Heart right ventricle (tissue), 16 donors: Measurements from ENCODE around the gene WFIKKN2. TPM values are rescaled to one million over a fixed set of nuclear protein-coding genes. Genes with fewer than 3 reads are reported as not detected.
"Not testable (repeated sequence)": the region's sequence is repeated elsewhere in the genome, so short reads cannot be mapped to it uniquely, and the experiment has no call there.

Experiments
- ATAC-seq, 8 donors: fragments of 200-7000 bp; cut with Tn5 transposase; one replicate each; pipeline ENCODE4 v1.9.1; 2020; ENCODE audit warnings: mild to moderate bottlenecking in 8 of 8, moderate library complexity in 8 of 8, moderate number of reproducible peaks in 1 of 8
- DNase-seq, 2 donors: peaks; one replicate each; pipeline ENCODE4 v3.0.0-alpha.2; 2020
- H3K27ac ChIP-seq, 10 donors: fragments of 200-600 bp; sonication (generic) in 2 of 10; one replicate each; pipeline versions ENCODE4 v1.5.0 to v1.8.0; 2020 to 2022; ENCODE audit warnings: mild to moderate bottlenecking in 3 of 10
- H3K27me3 ChIP-seq, 7 donors: fragments of 200-600 bp; one replicate each; pipeline ENCODE4 v1.8.0; 2021 to 2022; ENCODE audit warnings: mild to moderate bottlenecking in 2 of 7
- H3K36me3 ChIP-seq, 9 donors: fragments of 200-600 bp; sonication (generic) in 1 of 9; one replicate each; pipeline versions ENCODE4 v1.5.0 to v1.8.0; 2020 to 2022; ENCODE audit warnings: mild to moderate bottlenecking in 2 of 9
- H3K4me1 ChIP-seq, 9 donors: fragments of 200-600 bp; sonication (generic) in 1 of 9; one replicate each; pipeline versions ENCODE4 v1.5.0 to v1.8.0; 2020 to 2022; ENCODE audit warnings: mild to moderate bottlenecking in 4 of 9
- H3K4me3 ChIP-seq, 10 donors: fragments of 200-600 bp; sonication (generic) in 2 of 10; one replicate each; pipeline versions ENCODE4 v1.5.0 to v1.8.0; 2020 to 2022; ENCODE audit warnings: mild to moderate bottlenecking in 7 of 10, moderate library complexity in 2 of 10
- H3K9me3 ChIP-seq, 11 donors: fragments of 200-600 bp in 10 of 11; sonication (generic) in 2 of 11; one replicate each; pipeline versions ENCODE4 v1.5.0 to v1.8.0; 2013 to 2022; ENCODE audit warnings: mild to moderate bottlenecking in 2 of 11, control low read depth in 1 of 11, moderate library complexity in 1 of 11
- WGBS, 2 donors: extraction: QIAGEN DNeasy Blood & Tissue Kit; methylation state at CpG; one replicate each; pipeline ENCODE4 v1.1.7; 2013; ENCODE audit warnings: inconsistent platforms in 1 of 2; 5-methylcytosine and 5-hydroxymethylcytosine counted together
- intact Hi-C, 10 donors: fragments of 100-400 bp; cut with DNase I; formaldehyde crosslinking; loops; one replicate each; pipeline versions ENCODE4 v1.11.1 to v1.14.2; 2022
- polyA plus RNA-seq, 2 donors: library from polyadenylated mRNA; stranded (reverse); fragments of 200-250 nt; gene quantifications; one replicate each; pipeline ENCODE4 v1.2.3, GENCODE V29; 2013
- total RNA-seq, 10 donors: library from RNA; stranded (reverse); fragmentation: NEBNext Ultra II Directional in 3 of 10; extraction: Animal tissue kit (Norgen Biotek cat#: 25700) in 3 of 10; gene quantifications; one replicate each; pipeline versions ENCODE4 v1.2.1 to v1.2.4, GENCODE V29; 2021 to 2023
- TF ChIP-seq, protein P1 (sequence below), 9 donors: fragments of 200-600 bp; sonication (generic) in 2 of 9; IDR thresholded peaks; one replicate each; pipeline versions ENCODE4 v1.5.0 to v1.8.0; 2021 to 2022; ENCODE audit warnings: antibody characterized with exemption in 9 of 9, mild to moderate bottlenecking in 5 of 9, moderate library complexity in 1 of 9
- donor health status: Arrhythmogenic right ventricular cardiomyopathy.
- donor health status: ischemic (EF 13 %, LVEDD 7.1; RV severe dilation, severe dysfunction).
- donor health status: healthy with polysubstance abuse.
- donor health status: DM: no; HTN: yes; CAD: no.
- donor health status: DM: no; HTN: no; CAD: no.
- donor health status: ischemic (EF 25% LVEDD 6.9; RV normal size, moderate dysfunction).
- donor health status: ischemic (EF 25% LVEDD 5.7; RV mildly dilated, moderate dysfunction).
- donor health status: healthy.
- donor health status: DM: yes; HTN: yes; CAD: no.
- donor health status: Ischemic cardiomyopathy.
- donor health status: ischemic (EF 35%, LVEDD 5.7; RV mildly dilated, moderate dysfunction).
- donor health status: nonischemic (EF 11% LVEDD 7.7; RV severe dilation, severe dysfunction).
- donor health status: DM: yes; HTN: yes; CAD: no.
- donor health status: PGD.
- donor health status: ischemic (EF 29% LVEDD 5.4; RV normal size, mild dysfunction).
- donor health status: nonischemic (EF 23%, LVEDD 6.1; RV moderate dilation, normal function).

The WFIKKN2 gene
- total and polyA plus RNA-seq, 12 donors = 0.10 to 1.7 (median 0.49) TPM

DNA sequence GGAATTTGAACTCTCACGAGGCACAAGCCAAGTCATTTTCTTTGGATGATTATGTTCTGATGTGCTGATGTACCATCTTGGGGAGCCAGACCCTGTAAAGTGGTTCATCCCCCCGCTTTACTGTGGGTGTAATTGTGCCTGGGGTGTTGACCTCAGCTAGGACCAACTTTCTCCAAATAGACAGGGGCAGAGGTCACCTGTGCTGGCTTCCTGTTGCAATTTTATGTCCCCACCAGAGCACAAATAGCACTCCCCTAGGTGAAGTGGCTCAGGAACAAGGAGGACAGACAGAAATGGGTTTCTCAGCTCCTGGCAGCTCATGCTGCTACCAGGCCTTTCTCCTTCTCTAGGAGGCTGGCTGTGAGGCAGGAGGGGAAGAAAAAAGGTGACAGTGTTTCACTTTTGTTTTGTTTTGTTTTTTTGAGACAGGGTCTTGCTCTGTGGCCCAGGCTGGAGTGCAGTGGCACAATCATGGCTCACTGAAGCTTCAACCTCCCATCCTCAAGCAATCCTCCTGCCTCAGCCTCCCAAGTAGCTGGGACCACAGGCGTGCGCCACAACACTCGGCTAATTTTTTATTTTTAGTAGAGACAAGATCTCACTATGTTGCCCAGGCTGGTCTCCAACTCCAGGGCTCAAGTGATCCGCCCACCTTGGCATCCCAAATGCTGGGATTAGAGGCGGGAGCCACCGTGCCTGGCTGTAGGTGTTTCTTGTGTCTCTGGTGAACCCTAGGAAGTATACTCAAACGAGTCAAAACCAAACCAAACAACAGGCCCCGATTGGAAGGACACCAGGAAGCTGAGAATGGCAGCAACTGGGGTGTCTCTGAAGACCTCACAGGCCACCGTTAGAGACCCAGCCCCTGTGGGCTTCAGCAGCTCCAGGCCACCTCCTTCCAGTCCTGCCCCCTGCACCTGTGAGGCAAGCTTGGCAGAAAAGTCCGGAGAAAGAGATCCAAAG is 32.5 kb upstream of the WFIKKN2 start:
- H3K9me3 ChIP-seq = no peaks in the 10 kb centered on the region
- H3K4me1 ChIP-seq = peaks cover 0 to 3% (median 0%) of the 10 kb centered on the region in 9 donors
- no peaks in the 10 kb centered on the region for H3K36me3 ChIP-seq
- ATAC-seq (no peak), DNase-seq (no peak)
- H3K4me3 ChIP-seq = no peak overlapping the region
- no peak overlapping the region for H3K27ac ChIP-seq
- intact Hi-C loops = no loop called here
- TF ChIP-seq, protein P1, sequence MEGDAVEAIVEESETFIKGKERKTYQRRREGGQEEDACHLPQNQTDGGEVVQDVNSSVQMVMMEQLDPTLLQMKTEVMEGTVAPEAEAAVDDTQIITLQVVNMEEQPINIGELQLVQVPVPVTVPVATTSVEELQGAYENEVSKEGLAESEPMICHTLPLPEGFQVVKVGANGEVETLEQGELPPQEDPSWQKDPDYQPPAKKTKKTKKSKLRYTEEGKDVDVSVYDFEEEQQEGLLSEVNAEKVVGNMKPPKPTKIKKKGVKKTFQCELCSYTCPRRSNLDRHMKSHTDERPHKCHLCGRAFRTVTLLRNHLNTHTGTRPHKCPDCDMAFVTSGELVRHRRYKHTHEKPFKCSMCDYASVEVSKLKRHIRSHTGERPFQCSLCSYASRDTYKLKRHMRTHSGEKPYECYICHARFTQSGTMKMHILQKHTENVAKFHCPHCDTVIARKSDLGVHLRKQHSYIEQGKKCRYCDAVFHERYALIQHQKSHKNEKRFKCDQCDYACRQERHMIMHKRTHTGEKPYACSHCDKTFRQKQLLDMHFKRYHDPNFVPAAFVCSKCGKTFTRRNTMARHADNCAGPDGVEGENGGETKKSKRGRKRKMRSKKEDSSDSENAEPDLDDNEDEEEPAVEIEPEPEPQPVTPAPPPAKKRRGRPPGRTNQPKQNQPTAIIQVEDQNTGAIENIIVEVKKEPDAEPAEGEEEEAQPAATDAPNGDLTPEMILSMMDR (IDR thresholded peaks at IDR 0.05) = no peak
- no peaks in the 10 kb centered on the region for H3K27me3 ChIP-seq
- 86 to 90% methylated on average over 12 of the region's 12 CpGs for WGBS, 2 donors

GRCh38 chr17:50803676-50804075 is 31.7 kb upstream of the WFIKKN2 start:
- H3K9me3 ChIP-seq = no peaks in the 10 kb centered on the region
- ATAC-seq (no peak), DNase-seq (no peak)
- 86 to 87% methylated on average over 6 of the region's 6 CpGs for WGBS, 2 donors
- TF ChIP-seq, protein P1 (IDR thresholded peaks at IDR 0.05) = no peak
- no peaks in the 10 kb centered on the region for H3K27me3 ChIP-seq
- no peak overlapping the region for H3K4me3 ChIP-seq
- H3K4me1 ChIP-seq = no peaks in the 10 kb centered on the region
- intact Hi-C loops = no loop called here
- H3K36me3 ChIP-seq = no peaks in the 10 kb centered on the region
- H3K27ac ChIP-seq = no peak overlapping the region

GRCh38 chr17:50804749-50805475 is 30.5 kb upstream of the WFIKKN2 start:
- H3K36me3 ChIP-seq, H3K4me1 ChIP-seq, H3K27me3 ChIP-seq, DNase-seq, ATAC-seq, H3K4me3 ChIP-seq, H3K9me3 ChIP-seq, intact Hi-C loops, H3K27ac ChIP-seq: not testable (repeated sequence)
- WGBS, 2 donors = 96 to 97% methylated on average over 13 of the region's 13 CpGs

DNA sequence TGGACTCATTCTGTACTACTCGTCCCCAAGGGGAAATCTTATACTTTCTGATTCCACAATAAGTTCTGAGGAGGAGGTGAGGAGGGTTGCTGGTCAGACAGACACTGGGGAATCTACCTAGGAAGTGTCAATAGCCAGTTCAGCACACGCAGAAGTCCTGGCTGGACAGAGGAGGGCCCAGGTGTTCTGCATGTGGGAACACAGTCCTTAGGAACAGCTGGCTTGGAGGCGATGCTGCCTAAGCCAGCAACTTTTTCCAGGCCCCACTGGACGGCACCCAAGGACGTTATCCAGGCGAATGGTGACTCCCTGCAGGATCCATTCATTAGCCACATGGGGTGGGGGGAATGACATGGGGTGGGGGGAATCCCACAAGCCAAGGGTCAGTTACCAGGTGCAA is 29.9 kb upstream of the WFIKKN2 start:
- H3K4me3 ChIP-seq = no peak overlapping the region
- TF ChIP-seq, protein P1 (IDR thresholded peaks at IDR 0.05) = no peak
- 66 to 78% methylated on average over 6 of the region's 6 CpGs for WGBS, 2 donors
- H3K27ac ChIP-seq = no peak overlapping the region
- H3K27me3 ChIP-seq = no peaks in the 10 kb centered on the region
- no peaks in the 10 kb centered on the region for H3K4me1 ChIP-seq
- DNase-seq (no peak), ATAC-seq (peak in 1 of 8 donors; percentile 49)
- intact Hi-C loops = no loop called here
- no peaks in the 10 kb centered on the region for H3K9me3 ChIP-seq
- H3K36me3 ChIP-seq = no peaks in the 10 kb centered on the region
